Chondrocyte (in vitro differentiated cells): ENCODE data around the gene REN. TPM values are rescaled to one million over a fixed set of nuclear protein-coding genes. Genes with fewer than 3 reads are reported as not detected.

Experiments
- DNase-seq: peaks from one replicate; pipeline ENCODE4 v3.0.0; 2021; ENCODE audit warnings: mixed read lengths, low spot score
- H3K27ac Mint-ChIP-seq: one replicate; pipeline ENCODE4 v1.8.0; 2021; ENCODE audit warnings: mild to moderate bottlenecking, moderate library complexity, mixed read lengths; ENCODE audit not compliant: unreplicated experiment
- H3K27me3 Mint-ChIP-seq: 2 replicates; pipeline ENCODE4 v1.8.0; 2021; ENCODE audit warnings: low read depth, mixed read lengths
- H3K36me3 Mint-ChIP-seq: 2 replicates; pipeline ENCODE4 v1.8.0; 2021; ENCODE audit warnings: low read depth, mixed read lengths
- H3K4me1 Mint-ChIP-seq: 2 replicates; pipeline ENCODE4 v1.8.0; 2021; ENCODE audit warnings: low read depth, mild to moderate bottlenecking, mixed read lengths
- H3K4me3 Mint-ChIP-seq: one replicate; pipeline ENCODE4 v1.8.0; 2021; ENCODE audit warnings: mild to moderate bottlenecking, moderate library complexity, mixed read lengths; ENCODE audit not compliant: unreplicated experiment
- H3K9me3 Mint-ChIP-seq: 2 replicates; pipeline ENCODE4 v1.8.0; 2021; ENCODE audit warnings: low read depth, mixed read lengths
- CTCF ChIP-seq: fragments of 200-600 bp; sonication (generic); IDR thresholded peaks from 2 replicates; pipeline ENCODE4 v1.5.0; 2021; ENCODE audit warnings: antibody characterized with exemption, mild to moderate bottlenecking, moderate library complexity
- total RNA-seq: library from RNA; stranded (reverse); gene quantifications from 3 replicates; pipeline ENCODE4 v1.2.1, GENCODE V29; 2021

The REN gene
- total RNA-seq, 1 donor from 2014 or later = not detected

- Mint-ChIP-seq H3K36me3 (no peaks in the 10 kb centered on the region), H3K27ac (no peak overlapping the region), H3K27me3 (peaks cover 22% of the 10 kb centered on the region), H3K4me1 (no peaks in the 10 kb centered on the region), H3K9me3 (no peaks in the 10 kb centered on the region), H3K4me3 (no peak overlapping the region)
- TF ChIP-seq CTCF = no peak
- no peak for DNase-seq
Observed at GRCh38 chr1:204161609-204162493, 4.3 kb downstream of the REN start.

GRCh38 chr1:204157962-204158361, 8.2 kb downstream of the REN start:
- no peak for DNase-seq
- peaks cover 21% of the 10 kb centered on the region for H3K27me3 Mint-ChIP-seq
- H3K27ac Mint-ChIP-seq = no peak overlapping the region
- H3K36me3 Mint-ChIP-seq = no peaks in the 10 kb centered on the region
- H3K9me3 Mint-ChIP-seq = no peaks in the 10 kb centered on the region
- peaks cover under 1% of the 10 kb centered on the region for H3K4me1 Mint-ChIP-seq
- no peak overlapping the region for H3K4me3 Mint-ChIP-seq
- no peak for TF ChIP-seq CTCF

GRCh38 chr1:204155881-204156280, 10.3 kb downstream of the REN start:
- H3K4me3 Mint-ChIP-seq = no peak overlapping the region
- H3K4me1 Mint-ChIP-seq = peaks cover 4% of the 10 kb centered on the region
- peaks cover 15% of the 10 kb centered on the region for H3K27me3 Mint-ChIP-seq
- no peaks in the 10 kb centered on the region for H3K36me3 Mint-ChIP-seq
- H3K27ac Mint-ChIP-seq = no peak overlapping the region
- peak; percentile 54 for DNase-seq
- H3K9me3 Mint-ChIP-seq = no peaks in the 10 kb centered on the region
- TF ChIP-seq CTCF = no peak

GRCh38 chr1:204154568-204155255, 11.4 kb downstream of the REN start:
- Mint-ChIP-seq H3K27ac (no peak overlapping the region), H3K4me1 (peaks cover 15% of the 10 kb centered on the region), H3K27me3 (peaks cover 9% of the 10 kb centered on the region), H3K36me3 (no peaks in the 10 kb centered on the region), H3K4me3 (no peak overlapping the region), H3K9me3 (no peaks in the 10 kb centered on the region)
- TF ChIP-seq CTCF = no peak
- DNase-seq = peak; percentile 68

GRCh38 chr1:204153667-204154066, 12.5 kb downstream of the REN start:
- DNase-seq = peak; percentile 50
- H3K4me1 Mint-ChIP-seq = peaks cover 15% of the 10 kb centered on the region
- peaks cover 9% of the 10 kb centered on the region for H3K27me3 Mint-ChIP-seq

More at GRCh38 chr1:204153667-204154066, 12.5 kb downstream of the REN start:
- Mint-ChIP-seq H3K27ac (no peak overlapping the region), H3K4me3 (no peak overlapping the region), H3K36me3 (no peaks in the 10 kb centered on the region), H3K9me3 (no peaks in the 10 kb centered on the region)
- TF ChIP-seq CTCF = no peak
